HG02798 (cell line): Measurements from ENCODE around the gene DPP9.
"Not testable (repeated sequence)": the region's sequence is repeated elsewhere in the genome, so short reads cannot be mapped to it uniquely, and the experiment has no call there.

ENCODE experiments used
- ATAC-seq: cut with Tn5 transposase; IDR thresholded peaks from one replicate; pipeline ENCODE4 v1.9.1; 2021; ENCODE audit warnings: mild to moderate bottlenecking; ENCODE audit not compliant: unreplicated experiment, poor library complexity

DPP9 gene

GRCh38 chr19:4742723-4743646 is 19.3 kb upstream of the DPP9 start:
- no peak for ATAC-seq

DNA sequence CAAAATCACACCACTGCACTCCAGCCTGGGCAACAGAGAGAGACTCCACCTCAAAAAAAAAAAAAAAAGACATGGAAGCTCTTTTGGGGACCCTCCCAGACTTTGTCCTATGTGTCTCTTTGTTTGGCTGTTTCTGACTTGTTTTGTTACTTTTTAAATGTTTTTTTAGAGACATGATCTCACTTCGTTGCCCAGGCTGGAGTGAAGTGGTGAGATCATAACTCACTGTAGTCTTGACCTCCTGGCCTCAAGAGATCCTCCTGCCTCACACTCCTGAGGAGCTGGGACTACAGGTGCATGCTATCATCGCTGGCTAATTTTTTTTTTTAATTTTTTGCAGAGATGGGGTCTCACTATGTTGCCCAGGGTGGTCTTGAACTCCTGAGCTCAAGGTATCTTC is 16.4 kb upstream of the DPP9 start:
- ATAC-seq = no peak

DNA sequence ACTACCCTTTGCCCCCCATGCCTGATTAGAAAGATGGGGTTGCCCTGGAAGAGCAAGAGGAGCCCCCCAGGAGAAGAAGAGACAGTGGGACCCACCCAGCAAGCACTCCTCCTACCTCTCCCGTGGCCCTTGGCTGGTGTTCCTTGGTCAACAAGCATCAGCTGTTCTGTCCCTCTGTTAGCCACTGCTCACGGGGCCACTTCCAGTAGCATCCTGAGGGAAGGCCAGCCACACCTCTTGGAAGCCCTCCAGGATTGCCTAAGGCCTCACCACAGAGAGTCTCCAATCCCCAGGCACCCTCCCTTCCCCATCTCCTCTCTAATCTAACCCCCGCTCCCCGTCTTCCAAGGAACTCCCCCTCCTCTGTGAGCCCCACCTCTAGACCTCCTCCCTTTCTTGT is 15.1 kb upstream of the DPP9 start:
- ATAC-seq = no peak

DNA sequence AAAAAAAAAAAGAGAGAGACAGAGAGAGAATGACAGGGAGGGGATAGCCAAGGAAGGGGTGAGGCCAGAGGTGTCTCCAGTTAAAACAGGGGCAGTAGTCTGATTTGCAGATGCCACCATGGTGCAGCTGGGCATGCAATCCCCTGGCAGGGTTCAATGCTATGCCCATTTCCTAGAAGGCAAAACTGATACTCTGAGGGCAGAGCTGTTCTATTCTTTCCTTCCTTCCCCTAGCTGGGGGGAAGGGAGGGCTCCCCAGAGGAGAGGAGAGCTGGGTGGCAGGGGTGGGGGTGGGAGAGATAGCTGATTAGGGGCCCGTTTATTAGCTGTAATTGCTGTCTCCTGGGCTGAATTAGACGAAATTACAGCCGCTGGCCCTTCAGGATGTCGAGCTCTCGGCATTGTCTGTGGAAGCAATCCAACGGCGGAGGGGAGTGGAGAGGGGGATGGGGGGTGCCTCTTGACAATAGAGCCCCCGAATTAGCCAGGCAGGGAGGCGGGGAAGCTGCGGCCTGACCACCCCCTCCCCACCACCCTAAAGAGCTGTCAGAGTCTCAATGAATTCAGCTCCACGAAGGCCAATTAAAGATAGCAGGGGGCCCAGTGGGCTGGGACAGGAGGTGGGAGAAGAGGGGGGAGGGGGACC is 14.4 kb upstream of the DPP9 start:
- no peak for ATAC-seq

GRCh38 chr19:4733755-4734345 is 10.2 kb upstream of the DPP9 start:
- no peak for ATAC-seq

DNA sequence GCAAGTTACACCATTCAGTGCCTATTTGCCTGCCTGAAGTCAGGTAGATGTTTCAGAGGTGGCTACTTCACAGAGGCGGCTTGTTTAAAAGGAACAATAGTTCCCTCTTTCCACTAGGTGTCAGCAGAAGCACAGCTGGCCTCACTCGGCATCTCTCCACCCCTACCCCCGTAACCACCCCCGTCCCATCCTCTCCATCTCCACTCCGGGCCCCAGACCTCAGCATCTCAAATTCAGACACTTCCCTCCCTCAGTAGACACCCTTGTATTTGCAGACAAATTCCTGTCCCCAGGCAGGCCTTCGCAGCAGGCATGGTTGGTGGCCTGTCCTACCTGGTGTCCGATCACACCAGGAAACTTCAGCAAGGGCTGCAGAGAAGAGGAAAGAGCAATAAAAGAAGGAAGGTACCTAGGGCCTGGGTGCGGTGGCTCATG is 9.1 kb upstream of the DPP9 start:
- no peak for ATAC-seq

GRCh38 chr19:4730740-4731171 is 7.1 kb upstream of the DPP9 start:
- no peak for ATAC-seq

GRCh38 chr19:4728871-4729270 is 5.2 kb upstream of the DPP9 start:
- ATAC-seq = no peak

DNA sequence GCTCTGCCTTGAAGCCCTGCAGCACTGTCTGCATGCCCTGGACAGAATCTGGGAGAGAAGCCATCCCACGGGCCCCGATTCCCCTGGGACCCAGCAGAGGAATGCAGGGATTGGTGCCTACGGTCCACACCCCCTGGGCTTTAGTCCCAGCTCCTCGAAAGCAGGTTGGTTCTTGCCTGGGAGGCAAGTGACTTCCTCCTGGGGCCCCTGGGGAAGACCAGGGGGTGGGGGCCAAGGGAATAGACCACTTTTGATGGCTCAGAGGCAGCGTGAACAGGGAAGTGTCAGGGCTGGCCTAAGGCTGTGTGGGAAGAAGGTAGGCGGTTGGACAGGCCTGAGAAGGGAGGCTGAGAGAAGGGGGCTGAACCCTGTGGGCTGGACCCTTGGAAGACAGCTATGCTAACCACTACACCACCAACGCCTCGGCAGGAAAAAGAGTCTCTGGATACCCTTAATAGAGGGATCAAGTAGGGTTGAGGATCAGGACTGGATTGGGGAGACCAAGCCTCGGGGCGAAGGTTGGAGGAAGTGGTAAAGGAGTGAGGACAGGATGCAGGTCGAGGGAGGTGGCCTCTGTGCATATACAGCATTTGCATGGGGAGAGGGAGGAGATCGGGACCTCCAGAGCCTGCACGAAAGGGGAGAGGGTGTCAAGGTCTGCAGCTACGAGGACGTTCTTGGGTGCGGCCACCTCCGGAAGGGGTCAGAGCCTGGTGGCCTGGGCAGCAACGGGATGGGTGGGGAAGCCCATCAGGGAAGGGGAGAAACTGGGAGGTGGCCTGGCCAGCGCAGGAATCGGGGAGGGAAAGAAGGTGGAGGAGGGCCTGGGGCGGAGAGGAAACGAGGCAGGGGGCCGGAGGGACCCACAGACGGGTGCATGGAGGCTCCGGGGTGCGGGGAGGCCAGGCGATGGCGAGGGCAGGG is 709 bp downstream of the DPP9 start:
- ATAC-seq = no peak

GRCh38 chr19:4721196-4721595 is 2.4 kb downstream of the DPP9 start:
- ATAC-seq = no peak

DNA sequence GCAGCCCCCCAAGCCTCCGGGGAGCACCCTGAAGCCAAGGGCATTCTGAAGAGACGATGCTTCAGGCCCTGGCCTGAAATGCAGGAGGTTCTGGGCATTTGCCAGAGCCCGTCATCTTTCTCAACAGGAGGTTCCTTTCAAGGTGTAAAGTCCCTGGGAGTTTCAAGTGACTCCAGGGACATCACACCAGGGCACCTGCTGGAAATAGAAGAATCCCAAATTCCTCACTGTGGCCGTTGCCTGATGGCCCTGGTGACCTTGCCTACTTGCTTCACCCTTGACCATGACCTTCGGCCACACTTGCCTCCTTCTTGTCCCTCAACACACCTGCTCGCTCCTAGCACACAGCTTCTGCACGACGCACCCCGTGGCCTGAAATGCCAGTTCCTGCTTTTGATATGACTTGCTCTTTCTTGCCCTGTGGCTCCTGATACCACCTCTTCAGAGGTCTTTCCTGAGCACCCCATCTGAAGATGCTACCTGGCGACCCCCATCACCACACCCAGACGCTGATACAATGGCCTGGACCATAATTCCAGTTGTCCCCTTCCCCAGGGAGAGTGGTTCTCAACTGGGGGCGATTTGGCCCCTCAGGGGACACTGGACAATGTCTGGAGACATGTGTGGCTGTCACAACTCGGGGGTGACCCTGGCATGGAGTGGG is 3.5 kb downstream of the DPP9 start:
- ATAC-seq = no peak

DNA sequence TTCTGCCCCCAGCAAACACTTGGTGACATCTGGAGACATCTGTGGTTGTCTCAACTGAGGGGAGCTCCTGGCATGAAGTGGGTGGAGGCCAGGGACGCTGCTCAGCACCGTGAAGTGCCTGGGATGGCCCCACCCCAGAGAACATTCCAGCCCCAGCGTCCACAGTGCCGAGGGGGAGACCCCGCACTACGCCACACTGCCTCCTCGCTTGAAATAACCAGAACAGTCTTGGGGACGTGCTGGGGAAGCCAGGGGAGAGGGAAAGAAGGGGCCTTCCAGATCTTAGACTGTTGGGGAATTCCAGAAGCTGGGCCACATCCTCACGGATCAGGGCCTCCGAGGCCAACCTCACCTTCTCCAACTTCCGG is 4.2 kb downstream of the DPP9 start:
- ATAC-seq = no peak

DNA sequence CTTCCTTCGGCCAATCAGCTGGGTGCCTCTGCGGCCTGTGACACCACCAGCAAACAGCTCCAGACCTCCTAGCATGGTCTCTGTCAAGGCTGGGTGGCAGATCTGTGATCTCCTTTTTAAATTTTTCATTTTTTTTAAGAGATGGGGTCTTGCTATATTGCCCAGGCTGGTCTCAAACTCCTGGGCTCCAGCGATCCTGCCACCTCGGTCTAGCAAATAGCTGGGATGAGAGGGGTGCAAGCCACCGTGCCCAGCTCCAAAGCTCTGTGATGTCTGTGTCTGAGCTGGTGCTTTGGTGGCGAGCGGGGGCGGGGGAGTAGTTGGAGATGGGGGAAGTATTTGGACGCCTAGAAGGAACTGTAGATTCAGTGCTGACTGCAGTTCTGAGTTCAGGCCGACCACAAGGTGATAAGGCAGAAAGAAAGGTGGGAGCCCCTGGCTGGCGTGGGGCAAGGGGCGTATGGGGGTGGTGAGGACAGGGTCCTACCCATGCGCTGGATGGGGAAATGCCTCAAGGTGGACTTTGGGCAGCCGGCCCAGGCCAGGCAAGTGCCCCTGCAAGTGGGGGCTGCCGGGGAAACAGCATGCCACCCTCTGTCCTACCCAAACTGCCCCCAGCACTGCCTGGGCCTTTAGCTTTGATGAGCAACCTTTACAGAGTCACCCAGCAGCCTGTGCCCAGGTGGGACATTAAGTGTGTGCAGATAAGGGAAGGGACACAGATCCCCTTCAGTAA is 5.5 kb downstream of the DPP9 start:
- no peak for ATAC-seq

- no peak for ATAC-seq
Measured at GRCh38 chr19:4717191-4717965, 6.3 kb downstream of the DPP9 start.

DNA sequence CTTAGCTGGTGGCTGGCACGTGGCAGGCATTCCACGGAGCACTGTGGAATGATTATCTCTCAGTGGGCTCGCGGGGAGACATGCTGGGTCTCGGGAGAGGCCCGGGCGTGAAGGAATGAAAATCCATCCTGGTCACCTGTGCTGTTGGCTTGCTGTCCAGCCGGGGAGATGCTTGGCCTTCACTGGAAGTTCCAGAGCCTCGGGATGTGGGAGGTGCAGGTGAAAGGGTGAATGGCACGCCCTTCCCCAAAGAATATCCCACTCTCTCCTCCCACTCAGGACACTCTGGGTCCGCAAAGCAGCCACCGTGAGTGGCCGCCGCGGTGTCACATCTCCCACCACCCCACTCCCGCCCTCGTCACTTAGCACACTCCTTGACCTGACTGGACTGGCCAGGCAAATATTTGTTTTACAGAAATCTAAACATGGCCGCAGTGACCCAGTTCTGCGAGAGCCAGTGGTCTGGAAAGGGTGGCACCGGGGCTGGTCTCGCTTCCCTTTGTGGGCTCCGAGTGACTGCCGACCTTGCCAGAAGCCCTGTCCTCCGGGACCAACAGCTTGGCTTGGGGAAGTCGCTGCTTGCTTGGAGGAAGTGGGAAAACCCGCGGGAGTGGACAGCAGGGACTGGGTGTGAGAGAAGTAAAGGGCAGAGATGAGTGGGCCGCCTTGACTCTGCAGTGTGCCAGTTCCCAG is 8.0 kb downstream of the DPP9 start:
- no peak for ATAC-seq

DNA sequence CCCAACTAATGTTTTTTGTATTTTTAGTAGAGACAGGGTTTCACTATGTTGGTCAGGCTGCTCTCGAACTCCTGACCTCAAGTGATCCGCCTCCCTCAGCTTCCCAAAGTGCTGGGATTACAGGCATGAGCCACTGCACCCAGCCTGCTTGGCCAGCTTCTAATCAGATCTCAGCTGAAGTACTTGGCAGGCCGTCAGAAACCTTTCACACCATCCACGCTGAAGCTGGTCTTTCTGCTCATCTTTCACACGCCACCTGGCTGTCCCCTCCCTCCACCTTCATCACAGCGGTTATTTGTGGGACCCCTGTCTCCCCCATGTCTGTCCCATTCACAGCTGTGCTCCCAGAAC is 8.5 kb downstream of the DPP9 start:
- not testable (repeated sequence) for ATAC-seq

GRCh38 chr19:4714016-4714415 is 9.6 kb downstream of the DPP9 start:
- ATAC-seq = no peak

- ATAC-seq = no peak
Measured at GRCh38 chr19:4713384-4713951, 10.2 kb downstream of the DPP9 start.
